K562 (cell line): Measurements from ENCODE around the gene TREX2. TPM values are rescaled to one million over a fixed set of nuclear protein-coding genes. Genes with fewer than 3 reads are reported as not detected.

ENCODE experiments used
- FOXJ3 ChIP-seq: sonication (generic); formaldehyde crosslinking; IDR thresholded peaks from 2 replicates; pipeline ENCODE4 v1.4.0; 2020; ENCODE audit warnings: mild to moderate bottlenecking, missing genetic modification reagents
- GTF2A2 ChIP-seq: IDR thresholded peaks from 2 replicates; pipeline ENCODE4 v1.6.1; 2016; ENCODE audit warnings: mild to moderate bottlenecking, missing genetic modification characterization, missing compliant biosample characterization
- KAT8 ChIP-seq: fragments of 450-650 bp; IDR thresholded peaks from 2 replicates; pipeline ENCODE4 v1.6.1; 2016; ENCODE audit warnings: low read depth, mild to moderate bottlenecking
- KDM4B ChIP-seq, 2 experiments: fragments of 450-650 bp in 1 of 2; sonication (generic) in 1 of 2; IDR thresholded peaks; 2 replicates each; pipeline ENCODE4 v1.6.1; 2016 to 2017; ENCODE audit warnings: borderline replicate concordance in 2 of 2, antibody characterized with exemption in 1 of 2, low read depth in 1 of 2, mild to moderate bottlenecking in 1 of 2
- KHSRP ChIP-seq: fragments of 450-650 bp; IDR thresholded peaks from 2 replicates; pipeline ENCODE4 v1.6.1; 2017
- MYNN ChIP-seq, 2 experiments: sonication (generic); formaldehyde crosslinking in 1 of 2; IDR thresholded peaks; 2 replicates each; pipeline versions ENCODE4 v1.5.0 to v1.6.1; 2016 to 2020; ENCODE audit warnings: antibody characterized with exemption in 1 of 2, missing genetic modification reagents in 1 of 2
- NFIX ChIP-seq: fragments of 250-450 bp; sonication (Bioruptor Pico); IDR thresholded peaks from 2 replicates; pipeline ENCODE4 v1.4.0; 2020; ENCODE audit warnings: low read depth, mild to moderate bottlenecking, moderate library complexity
- PCBP1 ChIP-seq: fragments of 200-400 bp; formaldehyde crosslinking; IDR thresholded peaks from 2 replicates; pipeline ENCODE4 v1.6.1; 2018; ENCODE audit warnings: mild to moderate bottlenecking, low read depth, low read length; ENCODE audit not compliant: poor library complexity, severe bottlenecking
- RBM25 ChIP-seq: fragments of 200-400 bp; formaldehyde crosslinking; IDR thresholded peaks from 2 replicates; pipeline ENCODE4 v1.6.1; 2018; ENCODE audit warnings: low read length, low read depth, moderate library complexity; ENCODE audit not compliant: severe bottlenecking
- RBM39 ChIP-seq: fragments of 200-400 bp; formaldehyde crosslinking; optimal IDR thresholded peaks from 2 replicates; pipeline ENCODE3; 2018; ENCODE audit warnings: low read depth, low read length
- RHOXF2B ChIP-seq: fragments of 250-450 bp; sonication (Bioruptor Pico); conservative IDR thresholded peaks from 2 replicates; pipeline ENCODE4 v1.5.1; 2021
- RNF2 ChIP-seq: sonication (generic); IDR thresholded peaks from 2 replicates; pipeline ENCODE4 v1.6.1; 2016
- SNRNP70 ChIP-seq: fragments of 200-400 bp; formaldehyde crosslinking; optimal IDR thresholded peaks from 2 replicates; pipeline ENCODE3; 2017; ENCODE audit warnings: low read depth, low read length
- ZNF121 ChIP-seq: sonication (generic); formaldehyde crosslinking; conservative IDR thresholded peaks from 2 replicates; pipeline ENCODE4 v1.8.0; 2022; ENCODE audit warnings: missing genetic modification reagents
- ZNF561 ChIP-seq: fragments of 450-650 bp; formaldehyde crosslinking; conservative IDR thresholded peaks from 2 replicates; pipeline ENCODE4 v1.4.0; 2020; ENCODE audit warnings: mild to moderate bottlenecking, moderate library complexity
- ZNF583 ChIP-seq: fragments of 250-450 bp; sonication (Bioruptor Pico); IDR thresholded peaks from 2 replicates; pipeline ENCODE4 v1.4.0; 2020
- polyA plus RNA-seq, 8 experiments: library from polyadenylated mRNA; depleted of rRNA in 4 of 8; stranded (reverse) in 5 of 8; unstranded in 3 of 8; fragments of >200 nt; fragmentation: Nextera tagmentation in 2 of 8; fragmentation: Illumina TruSeq in 1 of 8; extraction: Ambion mirVana in 2 of 8; extraction: Trizol in 1 of 8; gene quantifications; 2 replicates each; pipeline versions ENCODE4 v1.2.1 to v1.2.3, GENCODE V29; 2011 to 2014; ENCODE audit warnings: inconsistent platforms in 1 of 8, missing spikeins in 1 of 8
- total RNA-seq, 7 experiments: library from RNA; depleted of rRNA in 6 of 7; stranded (reverse); fragments of >200 nt in 6 of 7; fragmentation: Illumina TruSeq in 2 of 7; extraction: Trizol in 2 of 7; gene quantifications; 2 replicates each; pipeline versions ENCODE4 v1.2.1 to v1.2.3, GENCODE V29; 2011 to 2021; ENCODE audit warnings: low replicate concordance in 1 of 7
- TF ChIP-seq, protein P1 (sequence below): fragments of 200-800 bp; sonication (Bioruptor generic); IDR thresholded peaks from 2 replicates; pipeline ENCODE4 v1.6.1; 2016; ENCODE audit warnings: missing genetic modification characterization, missing compliant biosample characterization
- TF ChIP-seq, protein P2 (sequence below): fragments of 450-650 bp; formaldehyde crosslinking; IDR thresholded peaks from 2 replicates; pipeline ENCODE4 v1.4.0; 2022; ENCODE audit warnings: mild to moderate bottlenecking, moderate library complexity
- TF ChIP-seq, protein P3 (sequence below): fragments of 200-400 bp; formaldehyde crosslinking; IDR thresholded peaks from 2 replicates; pipeline ENCODE4 v1.6.1; 2017; ENCODE audit warnings: mild to moderate bottlenecking, low read depth, low read length, moderate library complexity

The TREX2 gene
- total and polyA plus RNA-seq, 9 of the 15 experiments (the other 6 are each of a cell fraction or from before 2014, with no cell fraction given) = 0.07 to 1.5 (median 0.33) TPM; not detected in 2

DNA sequence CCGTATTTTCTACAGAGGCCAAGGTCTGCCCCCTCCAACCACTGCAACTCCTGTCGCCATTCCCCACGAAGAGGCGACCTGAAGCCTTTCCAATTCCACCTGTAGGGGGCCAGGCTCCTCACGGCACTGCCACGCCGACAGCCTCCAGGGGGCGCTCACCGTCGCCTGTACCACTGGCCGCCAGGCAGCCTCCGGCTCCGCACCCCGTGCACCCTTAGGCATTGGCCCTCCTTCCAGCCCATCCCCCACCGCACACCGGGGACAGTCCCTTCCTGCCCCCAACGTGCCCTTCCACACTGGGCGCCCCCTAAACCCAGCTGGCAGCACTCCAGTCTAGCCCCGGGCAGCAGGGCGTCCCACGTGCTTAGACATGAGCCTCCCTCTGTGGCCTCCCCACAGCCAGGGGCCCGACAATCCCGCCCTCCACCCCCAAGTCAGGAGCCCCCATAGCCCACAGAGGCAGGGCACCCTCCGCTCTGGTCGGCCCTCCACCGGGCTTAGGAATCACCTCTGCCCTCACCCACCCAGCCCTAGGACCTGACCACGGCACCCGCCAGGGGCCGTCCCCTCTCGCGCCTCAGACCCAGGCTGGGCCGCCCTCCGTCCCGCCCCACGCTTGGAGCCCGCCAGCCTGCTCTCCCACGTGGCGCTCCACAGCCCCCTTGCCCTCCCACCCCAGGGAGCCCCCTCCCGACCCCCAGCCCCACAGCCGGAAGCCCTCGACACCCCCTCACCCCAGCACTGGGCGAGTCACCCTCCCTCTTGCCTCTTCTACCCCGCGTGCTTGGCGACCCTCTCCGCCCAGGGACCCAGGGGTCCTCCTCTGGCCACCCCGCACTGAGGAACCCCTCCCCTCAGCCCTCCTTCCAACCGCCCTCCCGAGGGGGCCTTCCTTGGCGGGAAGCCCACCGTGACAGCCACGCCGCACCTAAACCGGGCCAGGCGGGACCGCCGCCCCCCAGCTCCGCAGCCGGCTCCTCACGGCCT is 45.4 kb downstream of the TREX2 start (continued):
- TF ChIP-seq RHOXF2B (no peak), RBM25 (no peak), KHSRP (no peak), KDM4B (IDR thresholded peaks at IDR 0.05; ENCODE audit: borderline replicate concordance in 2 of 2, low read depth in 1 of 2) (no peak), MYNN (IDR thresholded peaks at IDR 0.05) (no peak), MYNN (CRISPR knock-in tag; IDR thresholded peaks at IDR 0.05) (no peak), FOXJ3 (CRISPR knock-in tag) (no peak), KAT8 (no peak), ZNF561 (no peak), ZNF583 (CRISPR knock-in tag) (no peak), RBM39 (no peak), NFIX (no peak), ZNF121 (CRISPR knock-in tag) (no peak), GTF2A2 (no peak), PCBP1 (no peak), SNRNP70 (no peak), RNF2 (no peak)
- TF ChIP-seq, protein P1, sequence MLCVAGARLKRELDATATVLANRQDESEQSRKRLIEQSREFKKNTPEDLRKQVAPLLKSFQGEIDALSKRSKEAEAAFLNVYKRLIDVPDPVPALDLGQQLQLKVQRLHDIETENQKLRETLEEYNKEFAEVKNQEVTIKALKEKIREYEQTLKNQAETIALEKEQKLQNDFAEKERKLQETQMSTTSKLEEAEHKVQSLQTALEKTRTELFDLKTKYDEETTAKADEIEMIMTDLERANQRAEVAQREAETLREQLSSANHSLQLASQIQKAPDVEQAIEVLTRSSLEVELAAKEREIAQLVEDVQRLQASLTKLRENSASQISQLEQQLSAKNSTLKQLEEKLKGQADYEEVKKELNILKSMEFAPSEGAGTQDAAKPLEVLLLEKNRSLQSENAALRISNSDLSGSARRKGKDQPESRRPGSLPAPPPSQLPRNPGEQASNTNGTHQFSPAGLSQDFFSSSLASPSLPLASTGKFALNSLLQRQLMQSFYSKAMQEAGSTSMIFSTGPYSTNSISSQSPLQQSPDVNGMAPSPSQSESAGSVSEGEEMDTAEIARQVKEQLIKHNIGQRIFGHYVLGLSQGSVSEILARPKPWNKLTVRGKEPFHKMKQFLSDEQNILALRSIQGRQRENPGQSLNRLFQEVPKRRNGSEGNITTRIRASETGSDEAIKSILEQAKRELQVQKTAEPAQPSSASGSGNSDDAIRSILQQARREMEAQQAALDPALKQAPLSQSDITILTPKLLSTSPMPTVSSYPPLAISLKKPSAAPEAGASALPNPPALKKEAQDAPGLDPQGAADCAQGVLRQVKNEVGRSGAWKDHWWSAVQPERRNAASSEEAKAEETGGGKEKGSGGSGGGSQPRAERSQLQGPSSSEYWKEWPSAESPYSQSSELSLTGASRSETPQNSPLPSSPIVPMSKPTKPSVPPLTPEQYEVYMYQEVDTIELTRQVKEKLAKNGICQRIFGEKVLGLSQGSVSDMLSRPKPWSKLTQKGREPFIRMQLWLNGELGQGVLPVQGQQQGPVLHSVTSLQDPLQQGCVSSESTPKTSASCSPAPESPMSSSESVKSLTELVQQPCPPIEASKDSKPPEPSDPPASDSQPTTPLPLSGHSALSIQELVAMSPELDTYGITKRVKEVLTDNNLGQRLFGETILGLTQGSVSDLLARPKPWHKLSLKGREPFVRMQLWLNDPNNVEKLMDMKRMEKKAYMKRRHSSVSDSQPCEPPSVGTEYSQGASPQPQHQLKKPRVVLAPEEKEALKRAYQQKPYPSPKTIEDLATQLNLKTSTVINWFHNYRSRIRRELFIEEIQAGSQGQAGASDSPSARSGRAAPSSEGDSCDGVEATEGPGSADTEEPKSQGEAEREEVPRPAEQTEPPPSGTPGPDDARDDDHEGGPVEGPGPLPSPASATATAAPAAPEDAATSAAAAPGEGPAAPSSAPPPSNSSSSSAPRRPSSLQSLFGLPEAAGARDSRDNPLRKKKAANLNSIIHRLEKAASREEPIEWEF (CRISPR knock-in tag) = no peak
- TF ChIP-seq, protein P2, sequence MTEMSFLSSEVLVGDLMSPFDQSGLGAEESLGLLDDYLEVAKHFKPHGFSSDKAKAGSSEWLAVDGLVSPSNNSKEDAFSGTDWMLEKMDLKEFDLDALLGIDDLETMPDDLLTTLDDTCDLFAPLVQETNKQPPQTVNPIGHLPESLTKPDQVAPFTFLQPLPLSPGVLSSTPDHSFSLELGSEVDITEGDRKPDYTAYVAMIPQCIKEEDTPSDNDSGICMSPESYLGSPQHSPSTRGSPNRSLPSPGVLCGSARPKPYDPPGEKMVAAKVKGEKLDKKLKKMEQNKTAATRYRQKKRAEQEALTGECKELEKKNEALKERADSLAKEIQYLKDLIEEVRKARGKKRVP = no peak
- TF ChIP-seq, protein P3, sequence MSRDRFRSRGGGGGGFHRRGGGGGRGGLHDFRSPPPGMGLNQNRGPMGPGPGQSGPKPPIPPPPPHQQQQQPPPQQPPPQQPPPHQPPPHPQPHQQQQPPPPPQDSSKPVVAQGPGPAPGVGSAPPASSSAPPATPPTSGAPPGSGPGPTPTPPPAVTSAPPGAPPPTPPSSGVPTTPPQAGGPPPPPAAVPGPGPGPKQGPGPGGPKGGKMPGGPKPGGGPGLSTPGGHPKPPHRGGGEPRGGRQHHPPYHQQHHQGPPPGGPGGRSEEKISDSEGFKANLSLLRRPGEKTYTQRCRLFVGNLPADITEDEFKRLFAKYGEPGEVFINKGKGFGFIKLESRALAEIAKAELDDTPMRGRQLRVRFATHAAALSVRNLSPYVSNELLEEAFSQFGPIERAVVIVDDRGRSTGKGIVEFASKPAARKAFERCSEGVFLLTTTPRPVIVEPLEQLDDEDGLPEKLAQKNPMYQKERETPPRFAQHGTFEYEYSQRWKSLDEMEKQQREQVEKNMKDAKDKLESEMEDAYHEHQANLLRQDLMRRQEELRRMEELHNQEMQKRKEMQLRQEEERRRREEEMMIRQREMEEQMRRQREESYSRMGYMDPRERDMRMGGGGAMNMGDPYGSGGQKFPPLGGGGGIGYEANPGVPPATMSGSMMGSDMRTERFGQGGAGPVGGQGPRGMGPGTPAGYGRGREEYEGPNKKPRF = no peak
